ENCODE data around the gene GAK.

DNA sequence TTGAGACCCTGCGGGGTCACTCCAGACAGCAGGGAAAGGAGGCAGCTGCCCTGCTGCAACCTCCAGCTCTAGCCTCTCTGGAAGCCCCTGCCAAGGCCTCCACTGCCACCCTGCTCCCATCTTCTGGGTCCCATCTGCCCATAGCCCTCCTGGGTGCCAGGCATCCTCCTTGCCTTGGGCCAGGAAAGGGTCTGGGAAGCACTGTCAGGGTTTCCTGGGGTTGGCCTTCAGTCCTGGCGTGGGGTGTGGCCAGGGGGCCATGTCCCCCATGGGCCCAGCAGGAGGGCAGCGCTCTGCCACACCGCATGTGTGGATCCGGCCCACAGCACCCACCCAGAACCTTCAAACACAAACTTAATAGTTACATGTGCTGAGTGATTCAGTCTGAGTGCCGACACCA lies 102.8 kb downstream of the GAK start:
- TF ChIP-seq, protein P1, sequence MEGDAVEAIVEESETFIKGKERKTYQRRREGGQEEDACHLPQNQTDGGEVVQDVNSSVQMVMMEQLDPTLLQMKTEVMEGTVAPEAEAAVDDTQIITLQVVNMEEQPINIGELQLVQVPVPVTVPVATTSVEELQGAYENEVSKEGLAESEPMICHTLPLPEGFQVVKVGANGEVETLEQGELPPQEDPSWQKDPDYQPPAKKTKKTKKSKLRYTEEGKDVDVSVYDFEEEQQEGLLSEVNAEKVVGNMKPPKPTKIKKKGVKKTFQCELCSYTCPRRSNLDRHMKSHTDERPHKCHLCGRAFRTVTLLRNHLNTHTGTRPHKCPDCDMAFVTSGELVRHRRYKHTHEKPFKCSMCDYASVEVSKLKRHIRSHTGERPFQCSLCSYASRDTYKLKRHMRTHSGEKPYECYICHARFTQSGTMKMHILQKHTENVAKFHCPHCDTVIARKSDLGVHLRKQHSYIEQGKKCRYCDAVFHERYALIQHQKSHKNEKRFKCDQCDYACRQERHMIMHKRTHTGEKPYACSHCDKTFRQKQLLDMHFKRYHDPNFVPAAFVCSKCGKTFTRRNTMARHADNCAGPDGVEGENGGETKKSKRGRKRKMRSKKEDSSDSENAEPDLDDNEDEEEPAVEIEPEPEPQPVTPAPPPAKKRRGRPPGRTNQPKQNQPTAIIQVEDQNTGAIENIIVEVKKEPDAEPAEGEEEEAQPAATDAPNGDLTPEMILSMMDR (IDR thresholded peaks at IDR 0.05) = no peak
- no peak for TF ChIP-seq POLR2A (IDR thresholded peaks at IDR 0.05)

All from vagina (tissue), 2 donors.